ENCODE results near the gene EFCC1.

The EFCC1 gene

GRCh38 chr3:129001101-129001805 lies at the start of gene EFCC1:
EFCC1 (plus strand) TSS chr3:129001304; CDS start chr3:129001629, 325 bp downstream.
- peak in 1 of 2 experiments; percentile 36 for DNase-seq

DNA sequence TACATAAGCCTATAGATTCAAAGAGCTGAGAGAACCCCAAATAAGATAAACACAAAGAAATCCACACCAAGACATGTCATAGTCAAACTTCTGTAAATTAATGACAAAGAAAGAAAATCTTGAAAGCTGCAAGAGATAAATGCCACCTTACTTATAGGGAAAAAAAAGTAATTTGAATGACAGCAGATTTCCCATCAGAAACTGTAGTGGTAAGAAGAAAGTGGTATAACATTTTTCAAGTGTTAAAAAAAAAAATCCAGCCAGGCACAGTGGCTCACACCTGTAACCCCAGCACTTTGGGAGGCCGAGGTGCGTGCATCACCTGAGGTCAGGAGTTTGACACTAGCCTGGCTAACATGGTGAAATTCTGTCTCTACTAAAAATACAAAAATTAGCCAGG lies 44.7 kb upstream of the EFCC1 start:
- DNase-seq = no peak

DNA sequence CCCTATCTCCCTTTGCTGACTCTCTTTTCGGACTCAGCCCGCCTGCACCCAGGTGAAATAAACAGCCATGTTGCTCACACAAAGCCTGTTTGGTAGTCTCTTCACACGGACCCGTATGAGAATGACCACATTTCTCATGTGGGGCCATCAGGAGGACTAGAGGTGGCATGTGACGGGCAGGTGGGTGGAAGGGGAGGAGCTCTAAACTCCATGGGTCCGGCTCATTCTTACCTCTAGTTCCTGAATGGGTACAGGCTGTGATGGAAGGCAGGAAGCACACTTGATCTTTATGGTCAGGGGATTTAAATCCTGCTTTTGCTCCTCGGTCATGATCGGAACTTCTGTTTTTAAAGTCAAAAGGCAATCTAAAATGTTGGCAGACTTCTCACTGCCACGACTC lies 35.8 kb upstream of the EFCC1 start:
- no peak for DNase-seq

- no peak for DNase-seq
Measured at GRCh38 chr3:128965818-128966217, 35.3 kb upstream of the EFCC1 start.

DNA sequence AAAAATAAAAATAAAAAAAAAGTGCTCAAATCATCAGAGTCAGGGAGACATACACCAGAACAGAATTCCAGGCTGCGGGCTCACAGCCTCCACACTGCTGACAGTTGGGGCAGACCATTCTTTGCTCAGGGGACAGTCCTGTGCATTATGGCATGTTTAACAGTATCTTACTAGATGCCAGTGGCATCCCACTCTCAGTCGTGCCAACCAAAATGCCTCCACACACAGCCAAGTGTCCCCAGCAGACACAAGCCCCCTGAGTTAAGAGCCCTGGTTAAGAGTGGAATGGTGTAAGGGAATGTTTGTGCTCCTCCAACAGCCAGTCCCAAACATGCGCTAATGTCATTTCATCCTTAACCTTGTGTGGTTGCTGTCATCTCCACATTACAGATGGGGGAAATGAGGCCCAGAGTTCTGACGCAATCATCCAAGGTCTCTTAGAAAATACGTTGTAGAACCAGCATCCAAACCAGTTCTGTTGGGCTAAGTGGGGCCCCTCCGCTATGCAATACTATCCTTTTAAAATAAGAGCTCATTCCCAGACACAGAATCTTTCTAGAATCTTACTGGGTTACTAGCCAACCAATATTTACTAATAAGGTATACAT lies 33.3 kb upstream of the EFCC1 start:
- DNase-seq = no peak

- DNase-seq = peak; percentile 9 to 45
Measured at GRCh38 chr3:128969993-128970739, 30.9 kb upstream of the EFCC1 start.

GRCh38 chr3:128970740-128971047 lies 30.4 kb upstream of the EFCC1 start:
- DNase-seq = no peak

DNA sequence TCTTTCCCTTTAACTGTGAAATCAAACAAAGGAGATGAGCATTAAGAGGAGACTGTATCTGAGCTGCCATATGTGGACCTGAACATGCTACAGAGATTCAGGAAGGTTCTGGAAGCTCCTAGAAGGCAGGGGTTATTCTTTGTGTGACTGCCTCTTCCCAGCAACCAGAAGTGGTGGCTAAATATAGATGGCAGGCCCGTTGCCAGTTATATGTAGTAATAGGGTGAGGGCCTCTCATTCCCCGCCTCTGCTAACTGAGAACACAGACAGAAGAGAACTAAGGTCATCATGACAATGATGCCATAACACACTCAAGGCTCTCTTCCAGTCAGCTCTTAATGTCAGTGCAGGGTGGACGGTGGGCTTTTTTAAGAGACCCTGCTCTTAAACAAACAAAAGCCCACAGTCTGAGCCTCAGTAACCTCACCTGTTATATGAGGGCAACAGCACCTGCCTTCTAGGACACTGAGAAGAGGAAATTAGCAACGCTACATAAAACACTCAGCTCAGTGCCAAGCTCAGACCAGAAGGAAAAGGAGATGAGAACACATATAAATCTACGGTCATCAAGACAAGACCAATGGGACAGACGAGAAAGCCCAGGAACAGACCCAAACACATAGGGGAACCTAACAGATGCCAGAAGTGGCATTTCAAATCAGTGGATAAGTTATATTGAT lies 29.5 kb upstream of the EFCC1 start:
- no peak for DNase-seq

GRCh38 chr3:128973988-128974564 lies 27.0 kb upstream of the EFCC1 start:
- no peak for DNase-seq

- DNase-seq = no peak
Measured at GRCh38 chr3:128975276-128975675, 25.8 kb upstream of the EFCC1 start.

GRCh38 chr3:128983293-128984069 lies 17.6 kb upstream of the EFCC1 start:
- peak; percentile 81 to 90 for DNase-seq

DNA sequence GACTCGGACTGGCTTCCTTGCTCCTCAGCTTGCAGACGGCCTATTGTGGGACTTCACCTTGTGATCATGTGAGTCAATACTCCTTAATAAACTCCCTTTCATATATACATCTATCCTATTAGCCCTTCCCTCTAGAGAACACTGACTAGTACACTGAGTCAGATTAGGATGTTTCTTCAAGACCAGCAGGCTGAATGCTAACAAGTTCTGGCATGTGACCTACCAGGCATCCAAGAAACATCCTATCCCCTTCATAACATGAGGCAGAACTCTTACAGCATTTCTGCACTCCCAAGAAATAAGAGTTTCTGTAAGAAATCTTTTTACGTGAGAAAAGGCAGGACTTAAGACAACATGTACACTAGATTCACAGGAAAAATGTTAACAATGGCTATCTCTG lies 16.5 kb upstream of the EFCC1 start:
- DNase-seq = no peak

GRCh38 chr3:128987302-128988100 lies 13.6 kb upstream of the EFCC1 start:
- DNase-seq = no peak

DNA sequence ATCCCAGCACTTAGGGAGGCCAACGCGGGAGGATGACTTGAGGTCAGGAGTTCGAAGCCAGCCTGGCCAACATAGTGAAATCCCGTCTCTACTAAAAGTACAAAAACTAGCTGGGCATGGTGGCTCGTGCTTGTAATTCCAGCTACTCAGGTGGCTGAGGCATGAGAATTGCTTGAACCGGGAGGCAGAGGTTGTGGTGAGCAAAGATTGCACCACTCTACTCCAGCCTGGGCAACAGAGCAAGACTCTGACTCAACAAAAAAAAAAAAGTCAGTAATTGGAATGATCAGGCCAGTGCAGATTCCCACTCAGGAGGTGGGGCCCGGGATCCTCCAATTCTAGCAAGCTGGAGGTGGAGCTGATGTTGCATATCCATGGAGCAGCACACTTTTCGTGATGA lies 12.8 kb upstream of the EFCC1 start:
- DNase-seq = no peak

GRCh38 chr3:128991355-128991895 lies 9.7 kb upstream of the EFCC1 start:
- no peak for DNase-seq

DNA sequence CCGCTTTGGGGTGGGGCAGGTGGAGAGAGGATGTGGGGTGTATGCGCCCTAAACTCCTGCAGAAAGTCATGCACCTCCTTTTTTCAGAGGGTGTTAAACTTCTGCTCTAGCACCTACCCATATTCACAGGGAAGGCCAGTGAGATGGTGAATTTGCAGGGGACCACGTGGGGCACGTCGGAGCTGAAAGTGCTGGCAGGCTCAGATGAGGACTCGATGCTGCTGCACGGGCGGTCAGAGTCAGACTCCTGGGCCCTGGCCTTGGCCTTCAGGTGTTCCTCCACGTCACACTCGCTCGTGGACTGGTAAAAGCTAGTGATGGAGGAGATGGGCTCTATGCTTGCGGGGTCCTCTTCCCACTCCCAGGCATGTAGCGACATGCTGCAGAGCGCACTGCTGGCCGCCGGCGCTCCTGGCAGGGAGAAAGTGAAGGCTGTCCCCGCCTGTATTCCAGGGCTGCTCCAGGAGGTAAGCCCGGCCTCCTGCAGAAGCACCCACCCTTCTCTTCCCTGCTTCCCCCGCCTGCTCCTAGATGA lies 8.1 kb upstream of the EFCC1 start:
- no peak for DNase-seq

DNA sequence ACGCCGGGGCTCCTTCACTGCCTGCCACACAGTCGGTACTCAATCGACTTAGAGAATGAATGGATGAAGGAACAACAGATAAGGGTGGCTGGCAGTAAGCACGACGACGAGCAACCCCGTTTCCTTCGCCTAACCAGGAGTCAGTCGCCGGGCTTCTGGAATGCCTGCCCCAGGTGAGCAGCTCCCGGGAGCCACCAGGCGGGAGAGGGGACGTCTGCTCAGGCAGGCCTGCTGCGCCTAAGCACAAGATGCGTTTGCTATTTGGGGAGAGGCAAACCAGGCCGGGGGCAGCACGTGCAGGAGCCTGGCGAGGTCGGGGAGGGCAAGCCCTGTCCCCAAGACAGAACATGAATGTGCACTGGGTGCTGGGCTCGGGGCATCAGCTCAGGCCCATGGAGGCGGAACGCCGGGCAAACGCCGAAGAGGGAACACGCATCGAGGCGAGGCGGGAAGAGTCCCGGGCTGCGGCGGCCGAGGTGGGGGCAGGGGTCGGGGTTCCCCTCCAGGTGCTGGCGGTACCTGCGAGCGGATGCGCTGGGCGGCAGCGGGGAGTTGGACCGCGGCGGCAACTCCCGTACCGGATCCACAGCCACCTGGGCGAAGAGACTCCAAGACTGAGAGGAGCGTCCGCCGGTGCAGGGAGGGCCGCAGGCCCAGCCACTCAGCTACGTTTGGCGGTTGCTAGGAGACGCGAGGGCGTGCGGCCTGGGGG lies 7.5 kb upstream of the EFCC1 start, which contains the start of gene CFAP92:
Gene CFAP92, minus strand, starts transcription at position 616 of the 712 bp plus-strand sequence. CDS start 772 bp downstream, outside the sequence.
- peak; percentile 74 to 87 for DNase-seq

DNA sequence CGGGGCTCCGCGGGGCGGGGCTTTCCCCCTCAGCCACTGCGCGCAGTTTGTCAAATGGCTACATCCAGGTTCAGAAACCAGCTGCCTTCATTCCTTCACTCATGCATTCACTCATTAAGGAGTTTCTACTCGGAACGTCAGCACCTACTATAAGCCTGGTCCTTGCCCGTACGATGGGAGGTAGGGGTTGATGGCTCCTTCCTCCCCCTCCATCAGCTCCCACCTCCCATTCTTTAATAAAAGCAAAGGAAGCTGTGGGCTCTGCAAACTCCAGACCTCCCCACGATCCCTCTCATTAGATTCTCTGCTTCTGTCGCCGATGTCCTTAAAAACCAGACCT lies 7.0 kb upstream of the EFCC1 start:
- no peak for DNase-seq

GRCh38 chr3:128994581-128995546 lies 6.2 kb upstream of the EFCC1 start:
- DNase-seq = no peak
